Right lobe of liver (tissue), 4 donors: ENCODE results near the gene RAP1GAP2.

Experiments
- CTCF ChIP-seq, 4 donors: fragments of 200-600 bp in 3 of 4; fragments of 450-650 bp in 1 of 4; IDR thresholded peaks; one replicate each; pipeline versions ENCODE4 v1.5.1 to v1.8.0; 2016 to 2022; ENCODE audit warnings: antibody characterized with exemption in 4 of 4, mild to moderate bottlenecking in 2 of 4
- POLR2A ChIP-seq: fragments of 450-650 bp; IDR thresholded peaks from one replicate; pipeline ENCODE4 v1.6.1; 2017; ENCODE audit warnings: antibody characterized with exemption, mild to moderate bottlenecking
- donor health status: DM: no; HTN: no; CAD: no.
- donor health status: DM: no; HTN: no; CAD: no.
- donor health status: DM: no; HTN: yes; CAD: no.

- no peak for TF ChIP-seq CTCF (IDR thresholded peaks at IDR 0.05)
- no peak for TF ChIP-seq POLR2A
These were observed 48.2 kb downstream of the RAP1GAP2 start for GRCh38 chr17:2844416-2844815.
